Measurements from ENCODE around the gene LAMB4. TPM values are rescaled to one million over a fixed set of nuclear protein-coding genes. Genes with fewer than 3 reads are reported as not detected.

Gene LAMB4
- total RNA-seq, 1 donor from 2014 or later = 1.1 TPM

- H3K4me3 Mint-ChIP-seq (ENCODE audit: unreplicated experiment) = peak overlapping the region; percentile 44
- H3K27me3 Mint-ChIP-seq (ENCODE audit: unreplicated experiment) = peaks cover 3% of the 10 kb centered on the region
- no peaks in the 10 kb centered on the region for H3K4me1 Mint-ChIP-seq (ENCODE audit: unreplicated experiment)
- no peaks in the 10 kb centered on the region for H3K9me3 Mint-ChIP-seq (ENCODE audit: unreplicated experiment)
- H3K27ac Mint-ChIP-seq (ENCODE audit: unreplicated experiment) = no peak overlapping the region
- TF ChIP-seq CTCF (IDR thresholded peaks at IDR 0.05; ENCODE audit: unreplicated experiment) = no peak
- no peak for DNase-seq (ENCODE audit: low spot score)
- H3K36me3 Mint-ChIP-seq (ENCODE audit: low read depth, unreplicated experiment) = peaks cover 68% of the 10 kb centered on the region
Measured at GRCh38 chr7:107982042-107982840, 147.9 kb downstream of the LAMB4 start.

- Mint-ChIP-seq H3K36me3 (ENCODE audit: low read depth, unreplicated experiment) (peaks cover 67% of the 10 kb centered on the region), H3K27me3 (ENCODE audit: unreplicated experiment) (peaks cover 3% of the 10 kb centered on the region), H3K9me3 (ENCODE audit: unreplicated experiment) (no peaks in the 10 kb centered on the region), H3K4me1 (ENCODE audit: unreplicated experiment) (no peaks in the 10 kb centered on the region), H3K27ac (ENCODE audit: unreplicated experiment) (no peak overlapping the region), H3K4me3 (ENCODE audit: unreplicated experiment) (no peak overlapping the region)
- no peak for TF ChIP-seq CTCF (IDR thresholded peaks at IDR 0.05; ENCODE audit: unreplicated experiment)
- DNase-seq (ENCODE audit: low spot score) = no peak
Measured at GRCh38 chr7:107981466-107981865, 148.7 kb downstream of the LAMB4 start.

GRCh38 chr7:107980671-107981190, 149.4 kb downstream of the LAMB4 start:
- TF ChIP-seq CTCF (IDR thresholded peaks at IDR 0.05; ENCODE audit: unreplicated experiment) = no peak
- H3K27me3 Mint-ChIP-seq (ENCODE audit: unreplicated experiment) = peaks cover 4% of the 10 kb centered on the region
- H3K4me1 Mint-ChIP-seq (ENCODE audit: unreplicated experiment) = no peaks in the 10 kb centered on the region
- H3K27ac Mint-ChIP-seq (ENCODE audit: unreplicated experiment) = no peak overlapping the region
- H3K36me3 Mint-ChIP-seq (ENCODE audit: low read depth, unreplicated experiment) = peaks cover 68% of the 10 kb centered on the region
- H3K9me3 Mint-ChIP-seq (ENCODE audit: unreplicated experiment) = no peaks in the 10 kb centered on the region
- H3K4me3 Mint-ChIP-seq (ENCODE audit: unreplicated experiment) = no peak overlapping the region
- no peak for DNase-seq (ENCODE audit: low spot score)

GRCh38 chr7:107980171-107980570, 150.0 kb downstream of the LAMB4 start:
- no peak for DNase-seq (ENCODE audit: low spot score)
- Mint-ChIP-seq H3K9me3 (ENCODE audit: unreplicated experiment) (no peaks in the 10 kb centered on the region), H3K4me1 (ENCODE audit: unreplicated experiment) (no peaks in the 10 kb centered on the region), H3K4me3 (ENCODE audit: unreplicated experiment) (no peak overlapping the region), H3K27ac (ENCODE audit: unreplicated experiment) (no peak overlapping the region), H3K36me3 (ENCODE audit: low read depth, unreplicated experiment) (peaks cover 74% of the 10 kb centered on the region), H3K27me3 (ENCODE audit: unreplicated experiment) (peaks cover 7% of the 10 kb centered on the region)
- TF ChIP-seq CTCF (IDR thresholded peaks at IDR 0.05; ENCODE audit: unreplicated experiment) = no peak

- Mint-ChIP-seq H3K27me3 (ENCODE audit: unreplicated experiment) (peaks cover 7% of the 10 kb centered on the region), H3K9me3 (ENCODE audit: unreplicated experiment) (no peaks in the 10 kb centered on the region), H3K27ac (ENCODE audit: unreplicated experiment) (no peak overlapping the region), H3K4me3 (ENCODE audit: unreplicated experiment) (no peak overlapping the region), H3K4me1 (ENCODE audit: unreplicated experiment) (no peaks in the 10 kb centered on the region), H3K36me3 (ENCODE audit: low read depth, unreplicated experiment) (peaks cover 75% of the 10 kb centered on the region)
- TF ChIP-seq CTCF (IDR thresholded peaks at IDR 0.05; ENCODE audit: unreplicated experiment) = no peak
- DNase-seq (ENCODE audit: low spot score) = no peak
Measured at GRCh38 chr7:107978815-107979408, 151.2 kb downstream of the LAMB4 start.
